ENCODE data around the gene KIF20A.

Gene KIF20A

GRCh38 chr5:138216799-138217198 is 37.9 kb downstream of the KIF20A start:
- no peak for DNase-seq (ENCODE audit: low read depth)
- TF ChIP-seq MYC (IDR thresholded peaks at IDR 0.05; ENCODE audit: low read depth, low read length) = no peak
- no peak for TF ChIP-seq POLR2A (IDR thresholded peaks at IDR 0.05; ENCODE audit: extremely low read depth, insufficient read length)
- no peak for TF ChIP-seq MAX (IDR thresholded peaks at IDR 0.05; ENCODE audit: low read depth, low read length)
- TF ChIP-seq CTCF (IDR thresholded peaks at IDR 0.05; ENCODE audit: low read depth, low read length) = no peak
- no peak overlapping the region for H3K4me3 ChIP-seq (ENCODE audit: low read depth, low read length)

- no peak overlapping the region for H3K4me3 ChIP-seq (ENCODE audit: low read depth, low read length)
- DNase-seq (ENCODE audit: low read depth) = no peak
- TF ChIP-seq MYC (IDR thresholded peaks at IDR 0.05; ENCODE audit: low read depth, low read length) = no peak
- TF ChIP-seq POLR2A (IDR thresholded peaks at IDR 0.05; ENCODE audit: extremely low read depth, insufficient read length) = no peak
- TF ChIP-seq MAX (IDR thresholded peaks at IDR 0.05; ENCODE audit: low read depth, low read length) = no peak
- no peak for TF ChIP-seq CTCF (IDR thresholded peaks at IDR 0.05; ENCODE audit: low read depth, low read length)
These were observed 44.6 kb downstream of the KIF20A start for GRCh38 chr5:138223532-138223931.

- H3K4me3 ChIP-seq (ENCODE audit: low read depth, low read length) = no peak overlapping the region
- DNase-seq (ENCODE audit: low read depth) = no peak
- TF ChIP-seq MYC (IDR thresholded peaks at IDR 0.05; ENCODE audit: low read depth, low read length) (no peak), CTCF (IDR thresholded peaks at IDR 0.05; ENCODE audit: low read depth, low read length) (no peak), MAX (IDR thresholded peaks at IDR 0.05; ENCODE audit: low read depth, low read length) (no peak), POLR2A (IDR thresholded peaks at IDR 0.05; ENCODE audit: extremely low read depth, insufficient read length) (no peak)
These were observed 45.8 kb downstream of the KIF20A start for GRCh38 chr5:138224712-138225111.

GRCh38 chr5:138226910-138227309 is 48.0 kb downstream of the KIF20A start:
- DNase-seq (ENCODE audit: low read depth) = no peak
- TF ChIP-seq POLR2A (IDR thresholded peaks at IDR 0.05; ENCODE audit: extremely low read depth, insufficient read length) (no peak), MYC (IDR thresholded peaks at IDR 0.05; ENCODE audit: low read depth, low read length) (no peak), CTCF (IDR thresholded peaks at IDR 0.05; ENCODE audit: low read depth, low read length) (no peak), MAX (IDR thresholded peaks at IDR 0.05; ENCODE audit: low read depth, low read length) (no peak)
- H3K4me3 ChIP-seq (ENCODE audit: low read depth, low read length) = no peak overlapping the region

GRCh38 chr5:138229387-138229786 is 50.5 kb downstream of the KIF20A start:
- no peak for DNase-seq (ENCODE audit: low read depth)
- TF ChIP-seq POLR2A (IDR thresholded peaks at IDR 0.05; ENCODE audit: extremely low read depth, insufficient read length) = no peak
- TF ChIP-seq CTCF (IDR thresholded peaks at IDR 0.05; ENCODE audit: low read depth, low read length) = no peak
- TF ChIP-seq MYC (IDR thresholded peaks at IDR 0.05; ENCODE audit: low read depth, low read length) = no peak
- no peak for TF ChIP-seq MAX (IDR thresholded peaks at IDR 0.05; ENCODE audit: low read depth, low read length)

GRCh38 chr5:138230261-138230660 is 51.3 kb downstream of the KIF20A start:
- no peak for TF ChIP-seq MYC (IDR thresholded peaks at IDR 0.05; ENCODE audit: low read depth, low read length)
- TF ChIP-seq CTCF (IDR thresholded peaks at IDR 0.05; ENCODE audit: low read depth, low read length) = no peak
- no peak for TF ChIP-seq POLR2A (IDR thresholded peaks at IDR 0.05; ENCODE audit: extremely low read depth, insufficient read length)
- TF ChIP-seq MAX (IDR thresholded peaks at IDR 0.05; ENCODE audit: low read depth, low read length) = no peak
- no peak for DNase-seq (ENCODE audit: low read depth)
- no peak overlapping the region for H3K4me3 ChIP-seq (ENCODE audit: low read depth, low read length)

More at GRCh38 chr5:138229387-138229786, 50.5 kb downstream of the KIF20A start:
- H3K4me3 ChIP-seq (ENCODE audit: low read depth, low read length) = no peak overlapping the region
